ENCODE data around the gene PA2G4. TPM values are rescaled to one million over a fixed set of nuclear protein-coding genes. Genes with fewer than 3 reads are reported as not detected.
A peak's percentile ranks its signal among the peaks of the same experiment; 100 is the strongest.

PA2G4 gene
- total RNA-seq, 4 donors from 2014 or later: 22.1 to 63.0 (median 44.8) TPM

DNA sequence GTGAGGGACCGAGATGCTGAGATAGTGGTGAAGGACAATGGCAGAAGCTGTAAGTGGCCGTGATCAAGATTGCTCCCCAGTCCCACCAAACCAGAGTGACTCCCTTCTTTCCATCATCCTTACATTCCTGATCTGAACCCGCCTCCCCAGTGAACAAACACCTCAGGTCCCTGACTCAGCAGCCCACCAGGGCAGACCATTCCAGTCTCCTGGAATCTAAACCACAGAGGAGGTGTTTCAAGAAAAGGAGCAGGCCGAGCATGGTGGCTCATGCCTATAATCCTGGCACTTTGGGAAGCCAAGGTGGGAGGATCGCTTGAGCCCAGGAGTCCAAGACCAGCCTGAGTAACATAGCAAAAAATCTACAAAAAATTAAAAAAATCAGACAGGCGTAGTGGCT is 17.8 kb upstream of the PA2G4 start:
- WGBS, 2 donors (ENCODE audit: low coverage in 1 of 2): 80 to 82% methylated on average over 3 to 6 of the region's 6 CpGs
- Histone ChIP-seq H3K9me3 (no peaks in the 10 kb centered on the region), H3K4me3 (no peak overlapping the region), H3K36me3 (peaks cover 0 to 8% (median 0%) of the 10 kb centered on the region in 4 donors), H3K27ac (peak overlapping the region; percentile 65 to 94 (median 72)), H3K4me1 (peaks cover 3 to 53% (median 31%) of the 10 kb centered on the region in 4 donors), H3K27me3 (no peaks in the 10 kb centered on the region)
- DNase-seq: no peak
- no peak for TF ChIP-seq POLR2AphosphoS5 (IDR thresholded peaks at IDR 0.05)
- no peak for TF ChIP-seq POLR2A (IDR thresholded peaks at IDR 0.05)
- TF ChIP-seq EP300 (IDR thresholded peaks at IDR 0.05; ENCODE audit: low read depth): no peak
- no peak for TF ChIP-seq CTCF (IDR thresholded peaks at IDR 0.05)
- in situ Hi-C loops (cut with MboI; ENCODE audit: low pct_ligation_motif_present in 1 of 4, low pct_unique_long_range_greater_than_20kb in 1 of 4, low sequenced_read_pairs in 3 of 4): no loop called here
- intact Hi-C loops (cut with DNase I; ENCODE audit: low total_unique reads): no loop called here

GRCh38 chr12:56087220-56087619 is 17.1 kb upstream of the PA2G4 start:
- peak overlapping the region; percentile 65 to 94 (median 72) for H3K27ac ChIP-seq
- peaks cover 0 to 8% (median 0%) of the 10 kb centered on the region in 4 donors for H3K36me3 ChIP-seq
- H3K4me3 ChIP-seq: no peak overlapping the region
- no peaks in the 10 kb centered on the region for H3K9me3 ChIP-seq
- 49% methylated on average over 6 of the region's 6 CpGs; no CpG with 5 or more reads in 1 of the 2 donors for WGBS, 2 donors (ENCODE audit: low coverage in 1 of 2)
- no peaks in the 10 kb centered on the region for H3K27me3 ChIP-seq
- in situ Hi-C loops (cut with MboI; ENCODE audit: low pct_ligation_motif_present in 1 of 4, low pct_unique_long_range_greater_than_20kb in 1 of 4, low sequenced_read_pairs in 3 of 4) (no loop called here), intact Hi-C loops (cut with DNase I; ENCODE audit: low total_unique reads) (no loop called here)
- TF ChIP-seq POLR2A (IDR thresholded peaks at IDR 0.05): peak; percentile 8
- TF ChIP-seq EP300 (IDR thresholded peaks at IDR 0.05; ENCODE audit: low read depth): no peak
- peak in 2 of 3 donors; percentile 26 to 62 for TF ChIP-seq POLR2AphosphoS5 (IDR thresholded peaks at IDR 0.05)
- peaks cover 3 to 52% (median 31%) of the 10 kb centered on the region in 4 donors for H3K4me1 ChIP-seq
- DNase-seq: peak; percentile 91

DNA sequence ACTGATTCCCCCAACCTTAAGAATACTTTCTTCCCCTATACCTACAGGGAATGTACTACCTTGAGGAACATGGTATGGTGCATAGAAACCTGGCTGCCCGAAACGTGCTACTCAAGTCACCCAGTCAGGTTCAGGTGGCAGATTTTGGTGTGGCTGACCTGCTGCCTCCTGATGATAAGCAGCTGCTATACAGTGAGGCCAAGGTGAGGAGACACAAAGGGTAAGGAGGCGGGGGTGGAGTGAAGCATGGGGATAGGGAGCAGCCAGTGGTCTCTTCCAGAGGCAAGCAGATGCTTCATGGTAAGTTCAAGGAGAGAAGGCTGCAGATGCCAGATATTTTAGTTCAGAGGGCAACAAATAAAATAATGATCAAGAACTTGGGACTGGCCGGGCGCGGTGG is 6.6 kb upstream of the PA2G4 start:
- in situ Hi-C loops (cut with MboI; ENCODE audit: low pct_ligation_motif_present in 1 of 4, low pct_unique_long_range_greater_than_20kb in 1 of 4, low sequenced_read_pairs in 3 of 4) (no loop called here), intact Hi-C loops (cut with DNase I; ENCODE audit: low total_unique reads) (no loop called here)
- 92 to 93% methylated on average over 2 to 6 of the region's 6 CpGs for WGBS, 2 donors (ENCODE audit: low coverage in 1 of 2)
- no peaks in the 10 kb centered on the region for H3K27me3 ChIP-seq
- TF ChIP-seq POLR2A (IDR thresholded peaks at IDR 0.05) (no peak), POLR2AphosphoS5 (IDR thresholded peaks at IDR 0.05) (no peak), CTCF (IDR thresholded peaks at IDR 0.05) (no peak), EP300 (IDR thresholded peaks at IDR 0.05; ENCODE audit: low read depth) (no peak)
- H3K27ac ChIP-seq: no peak overlapping the region
- DNase-seq: no peak
- H3K9me3 ChIP-seq: no peaks in the 10 kb centered on the region
- H3K4me1 ChIP-seq: peaks cover 0 to under 1% (median 0%) of the 10 kb centered on the region in 4 donors
- no peak overlapping the region for H3K4me3 ChIP-seq
- peaks cover 0 to 31% (median 4%) of the 10 kb centered on the region in 4 donors for H3K36me3 ChIP-seq

DNA sequence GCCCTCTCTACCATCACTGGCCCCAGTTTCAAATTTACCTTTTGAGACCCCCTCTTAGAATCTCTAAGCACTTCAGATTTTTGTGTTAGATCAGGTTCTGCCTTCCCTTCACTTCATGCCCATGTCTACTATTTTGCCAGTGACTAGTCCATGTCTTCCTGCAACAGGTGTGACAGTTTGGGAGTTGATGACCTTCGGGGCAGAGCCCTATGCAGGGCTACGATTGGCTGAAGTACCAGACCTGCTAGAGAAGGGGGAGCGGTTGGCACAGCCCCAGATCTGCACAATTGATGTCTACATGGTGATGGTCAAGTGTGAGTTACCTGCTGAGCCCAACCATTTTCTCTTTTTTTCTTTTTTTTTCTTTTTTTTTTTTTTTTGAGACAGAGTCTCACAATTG is 5.8 kb upstream of the PA2G4 start:
- in situ Hi-C loops (cut with MboI; ENCODE audit: low pct_ligation_motif_present in 1 of 4, low pct_unique_long_range_greater_than_20kb in 1 of 4, low sequenced_read_pairs in 3 of 4): no loop called here
- H3K27ac ChIP-seq: no peak overlapping the region
- no peaks in the 10 kb centered on the region for H3K9me3 ChIP-seq
- no peak for TF ChIP-seq EP300 (IDR thresholded peaks at IDR 0.05; ENCODE audit: low read depth)
- no peak for TF ChIP-seq CTCF (IDR thresholded peaks at IDR 0.05)
- no peak for TF ChIP-seq POLR2A (IDR thresholded peaks at IDR 0.05)
- TF ChIP-seq POLR2AphosphoS5 (IDR thresholded peaks at IDR 0.05): no peak
- 80% methylated on average over 3 of the region's 3 CpGs; no CpG with 5 or more reads in 1 of the 2 donors for WGBS, 2 donors (ENCODE audit: low coverage in 1 of 2)
- no peak for DNase-seq
- no peak overlapping the region for H3K4me3 ChIP-seq
- intact Hi-C loops (cut with DNase I; ENCODE audit: low total_unique reads): no loop called here
- H3K27me3 ChIP-seq: no peaks in the 10 kb centered on the region
- peaks cover 0 to 25% (median 0%) of the 10 kb centered on the region in 4 donors for H3K36me3 ChIP-seq
- H3K4me1 ChIP-seq: peaks cover 0 to 9% (median 5%) of the 10 kb centered on the region in 4 donors

DNA sequence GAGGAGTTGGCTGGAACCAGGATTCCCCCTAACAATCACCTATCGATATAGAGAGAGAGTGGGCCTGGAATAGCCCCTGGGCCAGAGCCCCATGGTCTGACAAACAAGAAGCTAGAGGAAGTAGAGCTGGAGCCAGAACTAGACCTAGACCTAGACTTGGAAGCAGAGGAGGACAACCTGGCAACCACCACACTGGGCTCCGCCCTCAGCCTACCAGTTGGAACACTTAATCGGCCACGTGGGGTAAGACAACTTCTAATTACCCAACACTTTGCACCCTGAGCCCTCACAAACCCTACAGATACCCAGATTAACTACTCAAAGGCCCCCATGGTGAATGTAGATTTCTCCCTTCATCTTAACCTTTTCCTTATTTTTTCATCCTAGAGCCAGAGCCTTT is 4.6 kb upstream of the PA2G4 start:
- intact Hi-C loops (cut with DNase I; ENCODE audit: low total_unique reads) (no loop called here), in situ Hi-C loops (cut with MboI; ENCODE audit: low pct_ligation_motif_present in 1 of 4, low pct_unique_long_range_greater_than_20kb in 1 of 4, low sequenced_read_pairs in 3 of 4) (no loop called here)
- Histone ChIP-seq H3K9me3 (no peaks in the 10 kb centered on the region), H3K27ac (no peak overlapping the region), H3K36me3 (peaks cover 0 to 25% (median 0%) of the 10 kb centered on the region in 4 donors), H3K4me1 (peaks cover 0 to 12% (median 7%) of the 10 kb centered on the region in 4 donors), H3K27me3 (no peaks in the 10 kb centered on the region), H3K4me3 (no peak overlapping the region)
- TF ChIP-seq POLR2A (IDR thresholded peaks at IDR 0.05) (no peak), EP300 (IDR thresholded peaks at IDR 0.05; ENCODE audit: low read depth) (no peak), POLR2AphosphoS5 (IDR thresholded peaks at IDR 0.05) (no peak), CTCF (IDR thresholded peaks at IDR 0.05) (no peak)
- WGBS, 2 donors (ENCODE audit: low coverage in 1 of 2): 75 to 87% methylated on average over 3 to 4 of the region's 4 CpGs
- no peak for DNase-seq

Data from transverse colon (tissue), 4 donors.